ENCODE measurements around the gene STRN3. TPM values are rescaled to one million over a fixed set of nuclear protein-coding genes. Genes with fewer than 3 reads are reported as not detected.
A peak's percentile ranks its signal among the peaks of the same experiment; 100 is the strongest.

The STRN3 gene
- total RNA-seq, 1 experiment from 2014 or later = 52.1 TPM

DNA sequence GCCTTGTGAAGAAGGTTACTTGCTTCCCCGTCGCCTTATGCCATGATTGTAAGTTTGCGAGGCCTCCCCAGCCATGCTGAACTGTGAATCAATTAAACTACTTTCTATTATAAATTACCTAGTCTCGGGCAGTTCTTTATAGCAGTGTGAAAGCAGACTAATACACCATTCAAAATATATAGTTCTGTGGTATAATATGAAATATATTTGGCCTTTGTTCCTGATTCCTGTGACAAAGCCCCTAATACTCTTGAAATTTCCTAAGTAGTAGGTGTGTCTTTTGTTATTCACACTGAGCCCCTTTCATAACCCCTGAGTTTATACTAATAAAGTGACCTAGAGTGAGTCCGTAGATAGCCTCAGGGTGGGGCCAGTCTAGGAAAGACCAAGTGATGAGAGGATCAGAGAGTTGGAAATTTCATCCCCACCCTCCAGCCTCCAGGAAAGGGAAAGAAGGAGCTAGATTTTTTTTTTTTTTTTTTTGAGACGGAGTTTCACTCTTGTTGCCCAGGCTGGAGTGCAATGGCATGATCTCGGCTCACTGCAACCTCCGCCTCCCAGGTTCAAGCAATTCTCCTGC lies 19.4 kb upstream of the STRN3 start:
- no CpG with 5 or more reads among the region's 8 CpGs for WGBS (ENCODE audit: extremely low coverage, insufficient read length, low lambda C conversion rate)
- Histone ChIP-seq H3K79me2 (ENCODE audit: insufficient read depth, low read length) (no peaks in the 10 kb centered on the region; the same call in 1 of the 2 replicates), H3K14ac (ENCODE audit: insufficient read depth, low read length) (no peak overlapping the region), H3K27me3 (ENCODE audit: insufficient read depth, low read length) (no peaks in the 10 kb centered on the region), H3T11ph (ENCODE audit: low read length) (no peak overlapping the region), H3K18ac (ENCODE audit: insufficient read length, low read depth, low read length) (no peak overlapping the region), H3K23ac (ENCODE audit: insufficient read length, low read depth, low read length) (peak overlapping the region; percentile 52), H2AFZ (ENCODE audit: low read length) (no peak overlapping the region), H2AK5ac (ENCODE audit: insufficient read length, low read length) (no peak overlapping the region), H3K27ac (ENCODE audit: insufficient read length, low read depth, low read length) (no peak overlapping the region), H2BK12ac (ENCODE audit: insufficient read length, low read depth, low read length) (no peak overlapping the region), H3K9me3 (ENCODE audit: control insufficient read depth, low read depth, low read length) (no peaks in the 10 kb centered on the region), H3K56ac (ENCODE audit: insufficient read length, low read depth, low read length) (no peak overlapping the region), H4K91ac (ENCODE audit: insufficient read length, low read depth, low read length) (no peak overlapping the region), H3K4me1 (ENCODE audit: insufficient read depth, low read length) (no peaks in the 10 kb centered on the region), H3K4me2 (ENCODE audit: insufficient read depth, insufficient read length, low read length) (no peak overlapping the region), H3K9ac (ENCODE audit: extremely low read depth, insufficient read length, low read length) (no peak overlapping the region), H2BK5ac (ENCODE audit: insufficient read length, low read length) (no peak overlapping the region), H2BK15ac (ENCODE audit: low read depth, low read length) (no peak overlapping the region), H4K5ac (ENCODE audit: insufficient read length, low read depth, low read length) (no peak overlapping the region), H4K20me1 (ENCODE audit: control insufficient read depth, insufficient read depth, insufficient read length) (no peaks in the 10 kb centered on the region), H3K23me2 (ENCODE audit: insufficient read length, low read depth, low read length, poor library complexity, severe bottlenecking) (no peaks in the 10 kb centered on the region), H3K4ac (ENCODE audit: low read depth, low read length) (no peak overlapping the region), H2BK120ac (ENCODE audit: low read depth, low read length, poor library complexity, severe bottlenecking) (no peak overlapping the region), H2BK20ac (ENCODE audit: low read depth, low read length, poor library complexity, severe bottlenecking) (no peak overlapping the region), H3K79me1 (ENCODE audit: insufficient read depth, low read depth, low read length, poor library complexity, severe bottlenecking) (no peaks in the 10 kb centered on the region), H4K8ac (replicated peaks; ENCODE audit: insufficient read length, low read depth, low read length) (no peak overlapping the region)
- no peaks in the 10 kb centered on the region for H3K27me3 Mint-ChIP-seq (ENCODE audit: low read depth)
- no peak for DNase-seq
- no peak overlapping the region for H3K4me3 Mint-ChIP-seq
- H3K9me3 Mint-ChIP-seq = no peaks in the 10 kb centered on the region
- H3K4me1 Mint-ChIP-seq = peaks cover 7 to 18% of the 10 kb centered on the region in 2 experiments
- H3K36me3 Mint-ChIP-seq (ENCODE audit: insufficient read depth in 1 of 3, low read depth in 3 of 3) = peaks cover 0 to 4% (median 0%) of the 10 kb centered on the region in 3 experiments; a peak in 1 of 7 replicates
- 0 out of 7 replicates have a peak overlapping the region, but pooled peaks of 1 of the 3 experiments have one; percentile 39 for H3K27ac Mint-ChIP-seq
- TF ChIP-seq, protein P1, sequence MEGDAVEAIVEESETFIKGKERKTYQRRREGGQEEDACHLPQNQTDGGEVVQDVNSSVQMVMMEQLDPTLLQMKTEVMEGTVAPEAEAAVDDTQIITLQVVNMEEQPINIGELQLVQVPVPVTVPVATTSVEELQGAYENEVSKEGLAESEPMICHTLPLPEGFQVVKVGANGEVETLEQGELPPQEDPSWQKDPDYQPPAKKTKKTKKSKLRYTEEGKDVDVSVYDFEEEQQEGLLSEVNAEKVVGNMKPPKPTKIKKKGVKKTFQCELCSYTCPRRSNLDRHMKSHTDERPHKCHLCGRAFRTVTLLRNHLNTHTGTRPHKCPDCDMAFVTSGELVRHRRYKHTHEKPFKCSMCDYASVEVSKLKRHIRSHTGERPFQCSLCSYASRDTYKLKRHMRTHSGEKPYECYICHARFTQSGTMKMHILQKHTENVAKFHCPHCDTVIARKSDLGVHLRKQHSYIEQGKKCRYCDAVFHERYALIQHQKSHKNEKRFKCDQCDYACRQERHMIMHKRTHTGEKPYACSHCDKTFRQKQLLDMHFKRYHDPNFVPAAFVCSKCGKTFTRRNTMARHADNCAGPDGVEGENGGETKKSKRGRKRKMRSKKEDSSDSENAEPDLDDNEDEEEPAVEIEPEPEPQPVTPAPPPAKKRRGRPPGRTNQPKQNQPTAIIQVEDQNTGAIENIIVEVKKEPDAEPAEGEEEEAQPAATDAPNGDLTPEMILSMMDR (conservative IDR thresholded peaks at IDR 0.05) = no peak

All from H9 (cell line).